B cell (primary cell): ENCODE results near the gene TSPYL1. TPM values are rescaled to one million over a fixed set of nuclear protein-coding genes. Genes with fewer than 3 reads are reported as not detected.

ENCODE experiments used
- ATAC-seq: fragments of 200-7000 bp; cut with Tn5 transposase; one replicate; pipeline ENCODE4 v1.10.0; 2021; ENCODE audit warnings: low read depth, mild to moderate bottlenecking, moderate number of reproducible peaks, moderate library complexity
- CTCF ChIA-PET: fragments of 350-600 bp; sonication (Branson Sonifier 250); formaldehyde crosslinking; loops from one replicate; lab custom pipeline; 2021; ENCODE audit warnings: antibody characterized with exemption, inconsistent platforms; lab: Charles Lee
- POLR2A ChIA-PET: fragments of 350-600 bp; sonication (Branson Sonifier 250); formaldehyde crosslinking; loops from one replicate; lab custom pipeline; 2021; ENCODE audit warnings: antibody characterized with exemption; lab: Charles Lee
- DNase-seq: peaks from one replicate; pipeline ENCODE4 v3.0.0; 2013
- H2AFZ ChIP-seq: 2 replicates; pipeline ENCODE4 v1.6.1; 2012; ENCODE audit warnings: mild to moderate bottlenecking, low read depth, low read length; ENCODE audit not compliant: insufficient read depth, poor library complexity, severe bottlenecking
- H3K27ac ChIP-seq, 2 donors: 1 replicate in 1 of 2; 2 replicates in 1 of 2; pipeline ENCODE4 v1.5.1; 2012 to 2013; ENCODE audit warnings: low read length in 2 of 2, mild to moderate bottlenecking in 2 of 2, moderate library complexity in 1 of 2
- H3K27me3 ChIP-seq, 4 experiments: fragments of 200-600 bp in 1 of 4; sonication (generic) in 1 of 4; replicated peaks in 1 of 4; 1 replicate in 2 of 4; 2 replicates in 2 of 4; pipeline versions ENCODE4 v1.6.1 to v1.7.0; 2013 to 2016; ENCODE audit warnings: low read length in 3 of 4, mild to moderate bottlenecking in 2 of 4, mixed read lengths in 1 of 4, moderate library complexity in 1 of 4; ENCODE audit not compliant: insufficient read depth in 4 of 4, control insufficient read depth in 3 of 4; ENCODE audit errors: control extremely low read depth in 1 of 4
- H3K36me3 ChIP-seq, 2 experiments: replicated peaks in 1 of 2; 1 replicate in 1 of 2; 2 replicates in 1 of 2; pipeline versions ENCODE4 v1.6.1 to v1.7.1; 2013; ENCODE audit warnings: low read length in 1 of 2; ENCODE audit not compliant: insufficient read depth in 2 of 2, control insufficient read depth in 1 of 2; ENCODE audit errors: control extremely low read depth in 1 of 2, extremely low read depth in 1 of 2
- H3K4me1 ChIP-seq, 2 donors: fragments of 200-600 bp in 1 of 2; sonication (generic) in 1 of 2; 1 replicate in 1 of 2; 2 replicates in 1 of 2; pipeline versions ENCODE4 v1.5.1 to v1.6.1; 2013 to 2017; ENCODE audit warnings: low read length in 2 of 2; ENCODE audit not compliant: control insufficient read depth in 2 of 2, insufficient read depth in 2 of 2
- H3K4me2 ChIP-seq: replicated peaks from 2 replicates; pipeline ENCODE3; 2012; ENCODE audit warnings: mild to moderate bottlenecking, low read depth, low read length; ENCODE audit not compliant: poor library complexity, severe bottlenecking
- H3K4me3 ChIP-seq, 5 experiments: fragments of 200-600 bp in 1 of 5; sonication (generic) in 1 of 5; 1 replicate in 3 of 5; 2 replicates in 2 of 5; pipeline versions ENCODE4 v1.5.1 to v1.7.0; 2011 to 2016; ENCODE audit warnings: low read length in 4 of 5, mild to moderate bottlenecking in 4 of 5, low read depth in 2 of 5, control low read depth in 1 of 5, moderate library complexity in 1 of 5; ENCODE audit not compliant: insufficient read depth in 1 of 5; ENCODE audit errors: control extremely low read depth in 1 of 5, extremely low read depth in 1 of 5
- H3K79me2 ChIP-seq: fragments of 200-600 bp; sonication (generic); one replicate; pipeline ENCODE4 v1.6.0; 2016; ENCODE audit warnings: low read length; ENCODE audit not compliant: control insufficient read depth, insufficient read depth
- H3K9ac ChIP-seq: fragments of 200-600 bp; sonication (generic); 2 replicates; pipeline ENCODE4 v1.6.1; 2017; ENCODE audit warnings: mild to moderate bottlenecking, low read length, moderate library complexity
- H3K9me3 ChIP-seq, 3 donors: one replicate each; pipeline versions ENCODE4 v1.6.1 to v1.7.1; 2013; ENCODE audit warnings: low read length in 2 of 3; ENCODE audit not compliant: control insufficient read depth in 2 of 3, insufficient read depth in 1 of 3; ENCODE audit errors: control extremely low read depth in 1 of 3
- H4K20me1 ChIP-seq: 2 replicates; pipeline ENCODE4 v1.6.0; 2012; ENCODE audit warnings: mild to moderate bottlenecking, low read length; ENCODE audit not compliant: insufficient read depth, control insufficient read depth, poor library complexity, severe bottlenecking
- H3K27ac Mint-ChIP-seq: one replicate; pipeline ENCODE4 v1.8.0; 2021; ENCODE audit warnings: mixed read lengths
- H3K27me3 Mint-ChIP-seq: one replicate; pipeline ENCODE4 v1.8.0; 2021; ENCODE audit warnings: mixed read lengths
- H3K4me1 Mint-ChIP-seq: one replicate; pipeline ENCODE4 v1.8.0; 2021; ENCODE audit warnings: mixed read lengths
- H3K4me3 Mint-ChIP-seq: one replicate; pipeline ENCODE4 v1.8.0; 2021; ENCODE audit warnings: mixed read lengths
- H3K9me3 Mint-ChIP-seq: one replicate; pipeline ENCODE4 v1.8.0; 2022; ENCODE audit warnings: mixed read lengths; ENCODE audit not compliant: insufficient read depth
- EZH2 ChIP-seq: IDR thresholded peaks from 2 replicates; pipeline ENCODE4 v1.6.1; 2012; ENCODE audit warnings: borderline replicate concordance, low read depth, mild to moderate bottlenecking, moderate library complexity, low read length; ENCODE audit not compliant: insufficient read depth, poor library complexity, severe bottlenecking
- whole genome bisulfite sequencing: methylation state at CpG from one replicate; pipeline ENCODE4 v1.1.5; 2013; ENCODE audit warnings: missing lambda C conversion rate; ENCODE audit not compliant: insufficient coverage; 5-methylcytosine and 5-hydroxymethylcytosine counted together
- intact Hi-C: fragments of 100-400 bp; cut with micrococcal nuclease; formaldehyde crosslinking; loops from one replicate; pipeline ENCODE4 v1.10.0; 2022
- polyA plus RNA-seq: library from polyadenylated mRNA; depleted of rRNA; stranded (reverse); fragments of >200 nt; gene quantifications from 2 replicates; pipeline ENCODE4 v1.2.3, GENCODE V29; 2012
- total RNA-seq, 2 donors: library from RNA; stranded (reverse); fragments of 120-200 nt in 1 of 2; gene quantifications; 1 replicate in 1 of 2; 2 replicates in 1 of 2; pipeline versions ENCODE4 v1.2.3 to v1.2.4, GENCODE V29; 2013 to 2022
- TF ChIP-seq, protein P1 (sequence below): fragments of 200-600 bp; IDR thresholded peaks from one replicate; pipeline ENCODE4 v1.8.0; 2022; ENCODE audit warnings: antibody characterized with exemption, mild to moderate bottlenecking

TSPYL1 gene
- total and polyA plus RNA-seq, 2 donors (not counting 1 experiment from before 2014, with no cell fraction given): 93.3 to 101 TPM

DNA sequence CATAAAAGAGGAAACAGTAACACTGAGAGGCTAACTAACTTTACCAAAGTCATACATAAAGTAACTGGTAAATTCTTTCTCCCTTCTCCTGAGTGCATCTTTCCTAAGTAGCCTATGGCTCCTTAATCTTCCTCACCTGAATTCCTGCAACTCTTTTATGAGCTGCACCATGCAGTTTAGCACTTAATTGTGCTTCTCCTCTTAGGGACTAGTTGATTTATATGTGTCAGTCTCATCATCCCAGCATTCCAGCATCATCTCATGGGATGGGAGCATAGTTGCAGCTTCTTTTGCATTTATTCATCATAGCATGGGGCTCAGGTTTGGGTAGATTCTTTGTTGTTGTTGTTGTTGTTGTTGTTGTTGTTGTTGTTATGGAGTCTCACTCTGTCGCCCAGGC lies 3.5 kb upstream of the TSPYL1 start:
- Histone ChIP-seq H4K20me1 (peaks cover 11% of the 10 kb centered on the region), H3K27ac (no peak overlapping the region), H3K36me3 (peaks cover 0 to 6% of the 10 kb centered on the region in 2 experiments), H3K27me3 (no peaks in the 10 kb centered on the region), H2AFZ (no peak overlapping the region), H3K79me2 (peaks cover 47% of the 10 kb centered on the region), H3K4me2 (no peak overlapping the region), H3K4me1 (peaks cover 15 to 18% of the 10 kb centered on the region in 2 donors), H3K4me3 (no peak overlapping the region), H3K9ac (no peak overlapping the region), H3K9me3 (no peaks in the 10 kb centered on the region)
- H3K9me3 Mint-ChIP-seq: no peaks in the 10 kb centered on the region
- no peak overlapping the region for H3K4me3 Mint-ChIP-seq
- ATAC-seq (no peak), DNase-seq (no peak)
- no peak overlapping the region for H3K27ac Mint-ChIP-seq
- H3K27me3 Mint-ChIP-seq: no peaks in the 10 kb centered on the region
- no CpG with 5 or more reads among the region's 1 CpG for WGBS
- POLR2A ChIA-PET: interaction anchor here (1.2 kb wide), 1 partner anchor 288 kb away, joined by 5 read pairs; the partner anchor contains the start of gene RWDD1
- CTCF ChIA-PET: interaction anchor here (0.8 to 2.1 kb wide), 6 partner anchors 14 to 280 kb away, joined by 3 to 7 read pairs (median 4); no protein-coding TSS in a partner anchor
- intact Hi-C loops: loop anchor here (5.0 kb wide), 1 partner anchor 84 kb away; no protein-coding TSS in a partner anchor
- TF ChIP-seq EZH2: no peak
- TF ChIP-seq, protein P1, sequence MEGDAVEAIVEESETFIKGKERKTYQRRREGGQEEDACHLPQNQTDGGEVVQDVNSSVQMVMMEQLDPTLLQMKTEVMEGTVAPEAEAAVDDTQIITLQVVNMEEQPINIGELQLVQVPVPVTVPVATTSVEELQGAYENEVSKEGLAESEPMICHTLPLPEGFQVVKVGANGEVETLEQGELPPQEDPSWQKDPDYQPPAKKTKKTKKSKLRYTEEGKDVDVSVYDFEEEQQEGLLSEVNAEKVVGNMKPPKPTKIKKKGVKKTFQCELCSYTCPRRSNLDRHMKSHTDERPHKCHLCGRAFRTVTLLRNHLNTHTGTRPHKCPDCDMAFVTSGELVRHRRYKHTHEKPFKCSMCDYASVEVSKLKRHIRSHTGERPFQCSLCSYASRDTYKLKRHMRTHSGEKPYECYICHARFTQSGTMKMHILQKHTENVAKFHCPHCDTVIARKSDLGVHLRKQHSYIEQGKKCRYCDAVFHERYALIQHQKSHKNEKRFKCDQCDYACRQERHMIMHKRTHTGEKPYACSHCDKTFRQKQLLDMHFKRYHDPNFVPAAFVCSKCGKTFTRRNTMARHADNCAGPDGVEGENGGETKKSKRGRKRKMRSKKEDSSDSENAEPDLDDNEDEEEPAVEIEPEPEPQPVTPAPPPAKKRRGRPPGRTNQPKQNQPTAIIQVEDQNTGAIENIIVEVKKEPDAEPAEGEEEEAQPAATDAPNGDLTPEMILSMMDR: no peak
- H3K4me1 Mint-ChIP-seq: peaks cover 29% of the 10 kb centered on the region

DNA sequence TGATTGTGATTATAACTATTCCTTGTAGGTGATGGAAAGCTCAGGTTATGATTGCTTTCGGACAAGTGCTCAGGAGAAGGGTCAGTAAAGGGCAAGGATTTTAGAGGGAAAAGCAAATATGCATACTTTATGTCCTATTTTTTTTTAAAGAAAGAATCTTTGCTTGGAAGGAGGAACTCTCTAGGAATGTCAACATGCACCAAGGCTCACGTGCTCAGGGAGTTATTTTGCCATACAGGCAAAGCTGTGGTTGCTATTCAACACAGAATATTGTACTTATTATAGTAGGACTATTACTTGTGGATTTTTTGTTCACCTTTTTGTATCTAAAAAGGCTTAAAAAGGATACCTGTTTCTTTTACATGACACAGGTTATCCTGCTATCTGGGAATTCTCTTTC lies 3.0 kb upstream of the TSPYL1 start:
- no peak for TF ChIP-seq EZH2
- TF ChIP-seq, protein P1: no peak
- no peak overlapping the region for H3K9ac ChIP-seq
- H3K36me3 ChIP-seq: peaks cover 0 to 10% of the 10 kb centered on the region in 2 experiments
- no peaks in the 10 kb centered on the region for H3K27me3 ChIP-seq
- H4K20me1 ChIP-seq: peaks cover 16% of the 10 kb centered on the region
- peaks cover 20 to 23% of the 10 kb centered on the region in 2 donors for H3K4me1 ChIP-seq
- Mint-ChIP-seq H3K27ac (no peak overlapping the region), H3K27me3 (no peaks in the 10 kb centered on the region), H3K4me3 (no peak overlapping the region), H3K4me1 (peaks cover 34% of the 10 kb centered on the region), H3K9me3 (no peaks in the 10 kb centered on the region)
- no peak overlapping the region for H3K4me3 ChIP-seq
- no peak overlapping the region for H2AFZ ChIP-seq
- intact Hi-C loops: loop anchor here (5.0 kb wide), 1 partner anchor 85 kb away; no protein-coding TSS in a partner anchor
- DNase-seq (no peak), ATAC-seq (no peak)
- CTCF ChIA-PET: interaction anchor here (0.8 to 2.1 kb wide), 7 partner anchors 12 to 280 kb away, joined by 3 to 7 read pairs (median 3); no protein-coding TSS in a partner anchor
- peaks cover 48% of the 10 kb centered on the region for H3K79me2 ChIP-seq
- no peaks in the 10 kb centered on the region for H3K9me3 ChIP-seq
- H3K27ac ChIP-seq: no peak overlapping the region
- H3K4me2 ChIP-seq: no peak overlapping the region
- WGBS: no CpG with 5 or more reads among the region's 2 CpGs
- POLR2A ChIA-PET: interaction anchor here (1.2 kb wide), 1 partner anchor 289 kb away, joined by 5 read pairs; the partner anchor contains the start of gene RWDD1
